ENCODE results near the gene DDB1. TPM values are rescaled to one million over a fixed set of nuclear protein-coding genes. Genes with fewer than 3 reads are reported as not detected.

DDB1 gene
- total RNA-seq, 1 experiment from 2014 or later = 302 TPM

DNA sequence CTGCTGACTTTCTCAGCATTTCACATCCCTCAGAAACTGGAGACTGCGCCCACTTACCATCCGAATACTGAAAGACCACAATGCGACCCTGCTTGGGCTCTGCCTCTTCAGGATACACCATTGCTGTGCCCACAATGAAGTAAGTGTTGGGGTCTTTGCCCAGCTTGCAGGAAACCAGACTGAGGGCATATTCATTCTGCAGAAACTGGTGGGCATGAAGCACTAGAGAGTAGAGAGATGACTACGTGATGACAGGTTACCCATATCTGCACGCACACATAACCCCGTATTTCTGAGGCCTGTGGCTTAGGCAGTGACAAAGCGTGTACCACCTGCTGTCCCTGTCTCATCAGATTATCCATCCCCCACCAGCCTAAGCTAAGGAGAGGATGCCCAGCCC is 23.2 kb downstream of the DDB1 start:
- intact Hi-C loops (cut with micrococcal nuclease; ENCODE audit: unreplicated experiment) = no loop called here
- H3K79me2 ChIP-seq (ENCODE audit: low read depth) = no peaks in the 10 kb centered on the region
- H2AFZ ChIP-seq = no peak overlapping the region
- peaks cover 4% of the 10 kb centered on the region; the same call in 1 of the 2 replicates for H4K20me1 ChIP-seq (ENCODE audit: insufficient read depth)
- no peaks in the 10 kb centered on the region; the same call in 1 of the 2 replicates for H3F3A ChIP-seq (ENCODE audit: insufficient read depth, low read depth)
- H3K9me2 ChIP-seq (ENCODE audit: insufficient read depth) = no peaks in the 10 kb centered on the region
- TF ChIP-seq EZH2 (IDR thresholded peaks at IDR 0.05; ENCODE audit: low read depth) = no peak
- TF ChIP-seq, protein P1, sequence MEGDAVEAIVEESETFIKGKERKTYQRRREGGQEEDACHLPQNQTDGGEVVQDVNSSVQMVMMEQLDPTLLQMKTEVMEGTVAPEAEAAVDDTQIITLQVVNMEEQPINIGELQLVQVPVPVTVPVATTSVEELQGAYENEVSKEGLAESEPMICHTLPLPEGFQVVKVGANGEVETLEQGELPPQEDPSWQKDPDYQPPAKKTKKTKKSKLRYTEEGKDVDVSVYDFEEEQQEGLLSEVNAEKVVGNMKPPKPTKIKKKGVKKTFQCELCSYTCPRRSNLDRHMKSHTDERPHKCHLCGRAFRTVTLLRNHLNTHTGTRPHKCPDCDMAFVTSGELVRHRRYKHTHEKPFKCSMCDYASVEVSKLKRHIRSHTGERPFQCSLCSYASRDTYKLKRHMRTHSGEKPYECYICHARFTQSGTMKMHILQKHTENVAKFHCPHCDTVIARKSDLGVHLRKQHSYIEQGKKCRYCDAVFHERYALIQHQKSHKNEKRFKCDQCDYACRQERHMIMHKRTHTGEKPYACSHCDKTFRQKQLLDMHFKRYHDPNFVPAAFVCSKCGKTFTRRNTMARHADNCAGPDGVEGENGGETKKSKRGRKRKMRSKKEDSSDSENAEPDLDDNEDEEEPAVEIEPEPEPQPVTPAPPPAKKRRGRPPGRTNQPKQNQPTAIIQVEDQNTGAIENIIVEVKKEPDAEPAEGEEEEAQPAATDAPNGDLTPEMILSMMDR (conservative IDR thresholded peaks at IDR 0.05) = no peak
- no peaks in the 10 kb centered on the region for H3K4me1 ChIP-seq (replicated peaks; ENCODE audit: insufficient read depth)
- H3K4me2 ChIP-seq = no peak overlapping the region
- no TSS peak for BruUV-seq (replicated peaks)
- no peak overlapping the region for H3K27ac ChIP-seq
- H3K27me3 ChIP-seq (ENCODE audit: insufficient read depth, low read depth) = no peaks in the 10 kb centered on the region
- no peak for DNase-seq
- H3K4me3 ChIP-seq = no peak overlapping the region
- ChIA-PET CTCF (no interaction called here), POLR2A (ENCODE audit: unreplicated experiment) (no interaction called here)
- no peaks in the 10 kb centered on the region for H3K9me3 ChIP-seq (ENCODE audit: insufficient read depth, low read depth)
- H3K36me3 ChIP-seq (ENCODE audit: low read depth) = peaks cover 74% of the 10 kb centered on the region

GRCh38 chr11:61309141-61309540 is 23.8 kb downstream of the DDB1 start:
- H3F3A ChIP-seq (ENCODE audit: insufficient read depth, low read depth) = no peaks in the 10 kb centered on the region; the same call in 1 of the 2 replicates
- no peak overlapping the region for H3K4me3 ChIP-seq
- intact Hi-C loops (cut with micrococcal nuclease; ENCODE audit: unreplicated experiment) = no loop called here
- H3K9me3 ChIP-seq (ENCODE audit: insufficient read depth, low read depth) = no peaks in the 10 kb centered on the region
- DNase-seq = peak in 1 of 2 experiments; percentile 26
- H3K4me2 ChIP-seq = no peak overlapping the region
- peaks cover 70% of the 10 kb centered on the region for H3K36me3 ChIP-seq (ENCODE audit: low read depth)
- H4K20me1 ChIP-seq (ENCODE audit: insufficient read depth) = peaks cover 4% of the 10 kb centered on the region; the same call in 1 of the 2 replicates
- TF ChIP-seq EZH2 (IDR thresholded peaks at IDR 0.05; ENCODE audit: low read depth) = no peak
- TF ChIP-seq, protein P1 (conservative IDR thresholded peaks at IDR 0.05) = no peak
- H3K4me1 ChIP-seq (replicated peaks; ENCODE audit: insufficient read depth) = no peaks in the 10 kb centered on the region
- no peak overlapping the region for H2AFZ ChIP-seq
- H3K27me3 ChIP-seq (ENCODE audit: insufficient read depth, low read depth) = no peaks in the 10 kb centered on the region
- BruUV-seq (replicated peaks) = no TSS peak
- ChIA-PET CTCF (no interaction called here), POLR2A (ENCODE audit: unreplicated experiment) (interaction anchor here (0.6 to 0.7 kb wide), 2 partner anchors 15 to 807 kb away, joined by 3 read pairs; no protein-coding TSS in a partner anchor)
- no peaks in the 10 kb centered on the region for H3K9me2 ChIP-seq (ENCODE audit: insufficient read depth)
- H3K79me2 ChIP-seq (ENCODE audit: low read depth) = no peaks in the 10 kb centered on the region
- no peak overlapping the region for H3K27ac ChIP-seq

DNA sequence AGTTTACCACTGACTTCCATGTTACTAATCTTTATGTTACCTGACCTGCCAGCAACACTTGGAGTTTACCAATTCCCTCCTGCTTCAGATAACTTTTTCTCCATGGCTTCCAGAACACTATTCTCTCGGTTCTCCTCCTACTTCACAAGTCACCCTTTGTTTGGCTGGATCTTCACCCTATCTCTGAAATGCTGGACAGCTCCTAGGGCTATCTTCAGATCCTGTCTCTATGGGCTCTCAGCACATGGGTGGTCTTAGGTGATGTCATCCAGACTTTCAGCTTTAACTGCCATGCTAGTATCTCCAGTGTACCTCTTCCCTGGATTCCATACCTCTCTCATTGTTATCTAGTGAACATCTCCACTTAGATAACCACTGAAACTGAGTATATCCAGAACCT is 25.6 kb downstream of the DDB1 start:
- TF ChIP-seq, protein P1 (conservative IDR thresholded peaks at IDR 0.05) = no peak
- TF ChIP-seq EZH2 (IDR thresholded peaks at IDR 0.05; ENCODE audit: low read depth) = no peak
- no peak for DNase-seq
- Histone ChIP-seq H3F3A (ENCODE audit: insufficient read depth, low read depth) (no peaks in the 10 kb centered on the region; the same call in 1 of the 2 replicates), H3K9me3 (ENCODE audit: insufficient read depth, low read depth) (no peaks in the 10 kb centered on the region), H3K9me2 (ENCODE audit: insufficient read depth) (no peaks in the 10 kb centered on the region), H3K27me3 (ENCODE audit: insufficient read depth, low read depth) (no peaks in the 10 kb centered on the region), H2AFZ (no peak overlapping the region), H3K4me3 (no peak overlapping the region), H3K4me1 (replicated peaks; ENCODE audit: insufficient read depth) (no peaks in the 10 kb centered on the region), H3K36me3 (ENCODE audit: low read depth) (peaks cover 63% of the 10 kb centered on the region), H3K4me2 (no peak overlapping the region), H4K20me1 (ENCODE audit: insufficient read depth) (no peaks in the 10 kb centered on the region; the same call in 1 of the 2 replicates), H3K27ac (no peak overlapping the region), H3K79me2 (ENCODE audit: low read depth) (no peaks in the 10 kb centered on the region)
- no TSS peak for BruUV-seq (replicated peaks)
- intact Hi-C loops (cut with micrococcal nuclease; ENCODE audit: unreplicated experiment) = no loop called here
- ChIA-PET CTCF (no interaction called here), POLR2A (ENCODE audit: unreplicated experiment) (interaction anchor here (0.7 kb wide), 1 partner anchor 106 kb away, joined by 7 read pairs; no protein-coding TSS in a partner anchor)

All from PC-9 (cell line).